GM19467 (cell line): ENCODE results near the gene EML3.

Experiments
- ATAC-seq: cut with Tn5 transposase; IDR thresholded peaks from one replicate; pipeline ENCODE4 v1.9.1; 2021; ENCODE audit warnings: mild to moderate bottlenecking, moderate library complexity; ENCODE audit not compliant: unreplicated experiment

EML3 gene

DNA sequence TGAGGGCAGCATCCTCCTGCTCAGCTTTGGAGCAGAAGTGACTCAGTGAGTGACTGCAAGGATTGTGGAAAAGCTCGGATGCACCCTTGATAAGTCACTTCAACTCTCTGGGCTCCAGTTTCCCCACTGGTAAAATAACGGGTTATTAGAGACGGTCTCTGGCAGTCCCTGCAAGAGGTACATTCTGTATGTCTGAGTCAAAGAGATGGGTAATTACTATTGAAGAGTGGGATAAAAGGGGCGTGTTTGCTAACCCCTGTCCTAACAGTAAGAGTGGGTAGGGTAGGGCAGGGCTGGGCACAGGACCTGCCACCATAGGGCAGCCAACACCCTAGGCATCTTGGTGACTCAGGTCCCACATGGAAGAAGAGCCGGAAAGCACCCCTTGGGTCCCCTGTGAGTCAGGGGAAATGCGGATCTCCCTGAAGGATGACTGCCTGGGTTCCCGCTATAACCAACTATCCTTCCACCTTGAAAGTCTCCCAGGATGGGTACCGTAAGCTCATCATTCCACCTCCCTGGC, 58.7 kb downstream of the EML3 start:
- ATAC-seq, result no peak

DNA sequence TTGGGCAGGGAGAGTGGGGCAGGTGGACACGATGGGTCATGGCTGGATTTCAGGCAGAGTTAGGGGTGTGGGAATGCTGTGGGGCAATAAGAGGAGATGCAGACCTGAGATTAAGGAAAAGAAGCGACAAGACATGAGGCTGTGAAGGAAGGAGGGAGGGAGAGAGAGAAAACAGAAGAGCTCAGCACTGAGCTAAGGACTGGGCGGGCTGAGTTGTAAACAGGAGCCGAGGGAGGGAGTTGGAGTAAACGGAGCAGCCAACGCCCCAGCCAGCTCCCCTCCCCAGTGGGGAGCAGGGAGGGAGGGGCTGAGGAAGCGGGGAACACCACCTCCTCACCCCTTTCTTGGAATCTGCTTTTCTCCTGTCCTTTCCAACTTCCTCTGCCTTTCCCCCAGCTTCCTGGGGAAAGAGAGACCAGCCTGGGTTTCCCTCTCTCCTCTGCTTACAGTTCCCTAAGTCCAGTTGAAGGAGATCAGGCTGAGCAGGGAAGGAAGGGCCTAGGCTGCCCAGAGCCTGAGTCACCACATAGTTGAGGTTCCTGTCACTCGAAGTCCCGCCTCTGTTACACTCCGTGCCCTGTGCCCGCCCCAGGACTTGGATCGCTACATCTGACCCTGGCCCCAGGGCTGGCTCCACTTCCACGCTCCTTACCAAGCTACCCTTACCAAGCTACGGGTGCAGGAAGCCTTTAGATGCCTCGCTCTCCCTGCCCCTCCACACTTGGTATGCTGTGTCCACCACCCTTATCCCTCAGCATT, 59.3 kb downstream of the EML3 start:
- ATAC-seq, result no peak

DNA sequence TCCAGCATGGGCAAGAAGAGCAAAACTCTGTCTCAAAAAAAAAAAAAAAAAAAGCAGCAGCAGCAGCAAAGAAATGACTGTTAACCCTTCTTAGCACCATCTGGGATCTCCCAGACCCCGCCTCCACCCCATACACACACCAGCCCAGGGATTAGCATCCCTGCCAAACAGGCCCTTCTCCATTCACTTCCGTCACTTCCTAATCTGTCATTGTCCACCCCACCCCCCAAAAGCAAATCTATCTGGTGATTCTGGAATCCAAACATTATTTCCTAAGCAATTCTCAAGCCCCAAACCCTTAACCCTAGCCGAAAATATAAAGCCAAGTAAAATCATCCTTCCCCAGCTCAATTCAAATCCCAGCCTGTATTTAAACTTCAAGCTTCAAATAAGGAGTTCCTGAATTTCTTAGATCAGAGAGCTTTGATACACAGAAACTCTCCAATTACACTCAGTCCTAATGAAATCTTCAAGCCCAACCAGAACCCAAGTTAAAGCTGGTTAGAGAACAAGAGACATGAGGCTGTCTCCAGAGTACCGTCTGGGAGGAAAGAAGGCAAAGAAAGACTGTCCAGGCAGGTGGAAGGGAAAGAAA, 60.0 kb downstream of the EML3 start:
- no peak for ATAC-seq
